ENCODE data around the gene FNDC3A.

- no peak for TF ChIP-seq EZH2 (IDR thresholded peaks at IDR 0.05; ENCODE audit: insufficient read depth, poor library complexity, severe bottlenecking)
- no peak for TF ChIP-seq EZH2phosphoT487 (IDR thresholded peaks at IDR 0.05; ENCODE audit: insufficient read depth, low read depth)
These were observed 265.6 kb downstream of the FNDC3A start for GRCh38 chr13:49241296-49241695.
